HG03066 (cell line): ENCODE measurements around the gene P2RY6.

ENCODE experiments used
- ATAC-seq: cut with Tn5 transposase; IDR thresholded peaks from one replicate; pipeline ENCODE4 v1.9.1; 2021; ENCODE audit warnings: low read depth; ENCODE audit not compliant: unreplicated experiment

P2RY6 gene

DNA sequence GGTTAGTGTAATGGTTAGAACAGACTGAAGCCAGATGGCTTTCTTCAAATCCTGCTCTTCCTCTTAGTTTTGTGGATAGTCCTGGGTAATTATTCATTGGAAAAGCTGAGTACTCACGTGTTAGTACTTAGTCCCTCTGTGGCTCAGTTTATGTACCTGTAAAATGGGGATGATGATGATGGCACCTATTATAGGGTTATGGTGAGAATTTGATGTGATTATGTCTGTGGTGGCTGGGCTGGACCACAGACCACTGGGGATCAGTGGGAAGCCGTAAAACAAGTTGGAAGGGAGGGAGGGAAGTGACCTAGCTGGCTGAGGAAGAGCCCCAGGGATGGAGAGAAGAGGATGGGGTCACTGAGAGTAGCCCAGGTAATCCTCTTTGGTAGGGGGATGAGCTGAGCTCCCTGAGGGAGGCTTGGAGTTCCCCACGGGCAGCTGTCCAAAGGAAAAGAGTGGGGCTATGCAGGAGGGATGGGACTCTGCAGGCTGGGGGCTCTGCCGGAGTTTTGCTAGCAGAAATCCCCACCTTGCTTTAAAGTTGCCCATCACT, 55.8 kb downstream of the P2RY6 start:
- no peak for ATAC-seq

DNA sequence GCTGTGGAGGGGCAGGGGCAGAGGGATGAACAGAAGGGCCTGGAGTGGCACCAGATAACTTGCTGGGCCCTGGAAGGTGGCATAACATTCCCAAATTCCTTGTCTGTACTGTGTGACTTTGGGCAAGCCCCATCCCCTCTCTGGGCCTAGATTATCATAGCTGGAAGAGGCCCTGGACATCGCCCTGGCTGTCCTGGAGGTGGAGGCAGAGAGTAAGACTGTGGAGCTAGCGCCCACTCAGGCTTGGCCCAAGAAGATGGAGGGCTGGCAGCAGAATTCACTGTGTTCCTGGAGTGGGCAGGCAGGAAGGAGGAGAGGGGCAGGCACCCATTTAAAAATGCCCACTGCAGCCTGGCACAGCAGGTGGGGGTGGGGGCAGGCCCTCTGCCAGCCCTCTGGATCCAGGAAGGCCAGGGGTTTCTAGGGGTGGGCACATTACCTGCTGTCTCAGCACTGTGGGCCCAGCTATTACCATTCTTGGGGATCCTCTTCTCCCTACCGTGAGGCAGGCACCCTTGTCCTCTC, 58.5 kb downstream of the P2RY6 start:
- no peak for ATAC-seq

DNA sequence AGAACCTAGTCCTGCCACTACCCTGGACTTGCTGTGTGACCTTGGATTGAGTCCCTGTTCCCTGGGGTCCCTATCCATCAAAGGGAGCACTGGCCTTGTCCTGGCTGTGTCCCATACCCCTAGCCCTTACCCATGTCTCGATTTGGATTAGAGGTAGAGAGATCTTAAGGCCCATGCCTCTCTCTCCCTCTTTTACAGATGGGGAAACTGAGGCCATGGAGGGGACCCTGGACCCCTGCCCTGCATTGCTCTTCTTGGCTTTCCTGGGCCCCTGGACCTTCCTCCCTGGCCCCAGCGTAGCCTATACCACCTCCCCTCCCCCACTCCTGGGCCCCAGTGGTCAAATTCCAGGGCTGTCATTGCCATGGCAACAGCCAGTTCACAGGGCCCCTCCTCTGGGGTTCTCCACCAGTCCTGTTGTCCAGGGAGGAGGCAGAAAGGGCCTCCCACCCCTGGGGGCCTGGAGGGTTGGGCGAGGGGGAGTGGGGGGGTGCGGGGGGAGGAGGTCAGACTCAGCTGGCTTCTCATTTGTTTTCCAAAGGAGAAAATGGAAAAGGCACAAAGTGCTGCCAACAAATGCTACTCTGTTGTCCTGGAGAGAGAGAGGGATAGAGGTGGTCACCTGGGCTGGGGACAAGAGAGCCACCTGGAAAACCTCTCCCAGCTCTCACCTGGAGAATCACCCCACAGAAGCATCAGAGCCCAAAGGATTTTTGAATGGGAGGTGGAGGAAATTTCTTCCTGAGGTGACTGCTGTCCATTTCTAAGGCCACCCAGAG, 59.2 kb downstream of the P2RY6 start:
- ATAC-seq, result no peak

DNA sequence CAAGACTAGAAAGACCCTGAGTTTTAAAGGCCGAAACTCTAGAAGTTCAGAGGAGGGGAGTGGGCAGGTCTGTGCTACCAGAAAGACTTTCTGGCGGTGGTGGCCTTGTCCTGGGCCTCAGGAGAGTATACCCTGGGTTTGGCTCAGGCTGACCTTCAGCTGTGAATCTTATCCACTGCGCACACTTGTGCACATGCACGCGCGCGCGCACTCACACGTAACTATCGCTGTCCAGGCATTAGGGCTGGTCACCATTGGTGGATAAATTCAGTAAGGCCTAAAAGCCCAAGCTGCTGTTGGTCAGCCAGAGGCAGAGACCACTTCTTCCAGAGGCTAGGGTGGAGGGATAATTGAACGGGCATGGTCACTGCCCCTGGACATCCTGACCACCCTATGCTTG, 61.0 kb downstream of the P2RY6 start:
- ATAC-seq, result no peak

DNA sequence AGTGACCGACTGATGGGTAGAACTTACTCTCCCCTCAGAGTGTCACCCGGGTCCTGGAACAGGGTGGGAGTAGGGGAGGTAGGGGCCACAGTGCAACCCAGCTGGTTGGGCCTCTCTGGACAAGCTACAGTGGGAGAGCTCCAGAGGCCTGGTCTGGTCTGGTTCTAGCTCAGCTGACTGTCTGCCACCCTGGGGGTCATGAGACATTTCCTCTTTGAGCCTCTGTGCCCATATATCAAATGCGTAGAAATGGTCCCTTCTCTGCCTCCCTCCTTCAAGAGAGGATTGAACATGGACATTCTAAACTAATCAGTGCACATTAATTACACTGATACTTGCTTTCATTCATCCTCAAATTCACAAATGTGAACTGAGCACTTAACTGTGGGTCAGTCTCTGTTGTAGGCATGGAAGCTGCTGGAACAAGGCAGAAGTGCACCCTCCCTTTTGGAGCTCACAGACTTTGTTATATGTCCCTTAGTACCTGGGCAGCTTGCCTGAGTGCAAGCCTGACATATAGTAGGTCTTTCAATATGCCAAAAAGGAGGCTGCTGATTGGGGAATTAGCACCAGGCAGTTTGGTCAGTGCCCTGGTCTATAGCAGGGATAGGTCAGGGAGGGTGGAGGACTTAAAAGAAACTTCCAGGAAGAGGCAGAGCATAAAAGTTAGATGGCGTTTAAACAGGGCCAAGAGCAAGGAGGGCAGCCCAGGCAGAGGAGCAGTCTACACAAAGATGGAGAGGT, 61.7 kb downstream of the P2RY6 start:
- no peak for ATAC-seq

DNA sequence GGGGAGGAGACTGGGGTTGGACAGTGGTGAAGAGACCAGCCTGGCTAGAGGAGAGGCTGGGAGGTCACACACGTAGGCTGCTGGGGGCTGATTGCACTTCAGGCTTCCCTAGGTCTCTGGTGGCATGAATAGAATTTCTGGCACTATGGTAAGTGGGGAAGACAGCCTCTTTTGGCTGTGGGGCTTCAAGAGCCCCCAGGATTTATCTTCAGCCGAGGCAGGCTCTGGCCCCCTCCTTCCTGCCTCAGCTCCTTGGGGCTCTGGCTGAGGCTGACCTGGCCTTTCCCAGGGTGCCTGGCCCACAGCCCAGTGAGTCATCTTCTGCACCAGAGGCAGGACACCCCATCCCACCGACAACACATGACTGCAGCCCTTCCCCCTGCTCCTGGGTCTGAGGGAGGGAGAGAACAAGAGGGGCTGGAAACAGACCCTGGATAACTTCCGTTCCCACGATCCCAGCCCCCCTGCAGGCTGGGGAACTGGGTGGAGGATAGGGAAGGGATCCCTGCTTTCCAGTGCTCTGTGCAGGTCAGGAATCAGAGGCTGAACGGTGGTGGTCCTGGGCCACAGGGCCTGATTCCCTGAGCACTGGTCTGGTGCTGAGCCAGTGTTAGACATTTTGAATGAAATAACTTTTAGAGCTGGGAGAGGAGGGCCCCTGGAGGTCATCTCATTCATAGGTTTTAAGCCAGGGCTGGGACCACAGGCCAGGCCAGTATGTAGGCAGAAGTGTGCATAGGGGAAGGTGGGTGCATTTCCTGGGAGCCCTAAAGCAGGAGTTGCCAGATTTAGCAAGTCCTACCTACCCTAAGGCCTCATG, 62.5 kb downstream of the P2RY6 start:
- ATAC-seq, result no peak

DNA sequence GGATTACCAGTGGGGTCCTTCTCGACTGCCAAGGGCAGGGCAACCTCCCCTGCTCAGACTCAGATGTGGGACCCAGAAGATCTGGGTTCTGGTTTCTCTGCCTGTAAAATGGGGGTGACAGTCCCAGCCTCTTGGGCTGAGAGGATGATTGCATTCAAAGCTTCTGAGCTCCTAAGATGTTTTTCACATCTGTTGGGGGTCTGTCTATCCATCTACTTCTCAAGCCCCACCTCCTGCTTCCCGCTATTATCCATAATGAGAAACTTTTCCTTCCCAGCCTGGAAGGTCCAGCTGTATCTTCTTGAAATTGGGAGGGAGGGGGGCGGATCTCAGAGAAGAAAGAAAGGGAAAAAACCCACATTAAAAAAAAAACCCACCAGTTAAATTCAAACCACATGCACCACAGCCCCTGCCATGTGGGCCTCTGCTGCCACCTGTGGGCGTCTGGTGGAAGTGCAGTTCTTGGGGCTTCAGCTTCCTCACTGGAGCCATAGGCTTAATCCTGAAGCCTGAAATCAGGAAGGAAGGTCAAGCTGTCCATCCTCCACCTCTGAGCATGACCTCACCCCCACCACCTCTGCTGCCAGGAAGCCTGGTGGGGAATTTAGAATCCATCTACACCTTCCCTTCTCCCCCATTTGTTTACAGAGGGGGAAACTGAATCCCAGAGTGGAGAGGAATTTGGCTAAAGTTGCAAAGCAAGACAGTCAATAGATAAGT, 63.2 kb downstream of the P2RY6 start:
- no peak for ATAC-seq

DNA sequence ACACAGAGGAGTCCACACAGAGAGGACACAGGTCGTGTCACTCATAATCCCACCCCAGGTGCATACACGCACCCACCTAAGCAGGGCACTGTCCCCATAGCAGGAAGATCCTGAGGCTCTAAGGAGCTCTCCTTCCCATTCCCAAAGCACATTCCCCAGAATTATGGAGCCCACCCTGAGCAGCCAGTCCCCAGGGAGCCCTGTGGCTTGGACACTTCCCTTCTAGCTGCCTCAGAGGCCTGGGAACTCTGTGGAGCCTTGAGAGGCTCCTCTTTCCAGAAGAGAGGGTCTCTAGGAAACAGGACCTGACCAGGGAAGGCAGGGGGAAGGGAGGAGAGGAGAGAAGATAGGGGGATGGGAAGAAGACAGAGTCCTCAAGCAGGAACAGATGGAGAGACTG, 65.7 kb downstream of the P2RY6 start:
- ATAC-seq, result no peak

DNA sequence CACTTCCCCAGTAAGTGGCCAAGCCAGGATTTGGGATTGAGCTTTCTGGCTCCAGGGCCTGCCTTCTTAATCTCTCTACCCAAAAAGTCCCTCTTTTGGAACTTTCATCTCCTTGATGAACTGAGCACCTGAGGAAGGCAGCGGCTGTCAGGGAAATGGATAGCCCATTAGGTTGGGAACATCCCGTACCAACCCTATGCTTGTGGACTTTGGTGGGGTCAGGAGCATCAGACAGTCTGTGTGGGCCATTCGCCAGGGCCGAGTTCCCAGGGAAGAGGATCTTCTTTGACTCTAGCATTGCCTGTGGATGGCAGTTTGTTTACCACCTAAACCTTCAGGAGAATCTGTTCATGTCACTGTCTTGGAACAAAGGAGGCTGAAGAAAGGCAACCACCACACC, 66.1 kb downstream of the P2RY6 start:
- no peak for ATAC-seq

DNA sequence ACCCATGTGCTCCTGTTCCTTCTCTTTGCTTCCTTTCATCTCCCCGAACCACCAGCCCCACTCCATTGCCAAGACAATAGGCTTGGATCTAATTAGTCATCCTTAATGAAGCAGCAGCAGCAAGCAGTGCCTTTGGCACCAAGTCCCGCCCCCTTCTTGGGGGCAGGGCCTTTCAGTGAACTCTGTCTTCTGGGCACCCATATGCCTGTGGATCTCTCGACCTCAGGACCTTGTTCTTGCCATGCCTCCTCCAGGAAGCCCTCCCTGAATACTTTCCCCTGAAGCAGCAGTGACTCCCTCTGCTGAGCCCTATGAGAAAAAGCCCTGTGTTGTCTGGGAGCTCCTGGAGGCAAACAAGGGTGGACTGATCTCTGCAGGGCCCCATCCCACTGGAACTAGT, 68.0 kb downstream of the P2RY6 start:
- no peak for ATAC-seq

DNA sequence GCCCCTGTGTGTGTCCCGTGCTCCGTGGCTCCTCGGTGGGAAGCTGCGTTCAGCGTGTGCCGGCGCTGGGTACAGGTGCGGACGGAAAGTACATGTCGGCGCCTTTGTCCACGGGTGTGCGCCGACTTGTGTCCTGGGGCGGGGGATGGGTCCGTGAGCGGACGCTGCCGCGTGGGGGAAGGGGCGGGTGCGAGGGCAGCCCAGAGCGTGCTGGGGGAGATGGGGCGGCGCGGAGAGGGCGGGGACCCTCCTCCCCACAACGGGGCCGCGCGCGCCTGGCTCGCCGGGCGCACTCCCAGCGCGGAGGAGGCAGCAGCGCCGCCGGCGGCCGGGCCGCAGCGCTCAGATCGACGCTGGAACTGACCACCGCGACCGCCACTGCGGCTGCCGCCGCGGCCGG, 70.5 kb downstream of the P2RY6 start:
- no peak for ATAC-seq

DNA sequence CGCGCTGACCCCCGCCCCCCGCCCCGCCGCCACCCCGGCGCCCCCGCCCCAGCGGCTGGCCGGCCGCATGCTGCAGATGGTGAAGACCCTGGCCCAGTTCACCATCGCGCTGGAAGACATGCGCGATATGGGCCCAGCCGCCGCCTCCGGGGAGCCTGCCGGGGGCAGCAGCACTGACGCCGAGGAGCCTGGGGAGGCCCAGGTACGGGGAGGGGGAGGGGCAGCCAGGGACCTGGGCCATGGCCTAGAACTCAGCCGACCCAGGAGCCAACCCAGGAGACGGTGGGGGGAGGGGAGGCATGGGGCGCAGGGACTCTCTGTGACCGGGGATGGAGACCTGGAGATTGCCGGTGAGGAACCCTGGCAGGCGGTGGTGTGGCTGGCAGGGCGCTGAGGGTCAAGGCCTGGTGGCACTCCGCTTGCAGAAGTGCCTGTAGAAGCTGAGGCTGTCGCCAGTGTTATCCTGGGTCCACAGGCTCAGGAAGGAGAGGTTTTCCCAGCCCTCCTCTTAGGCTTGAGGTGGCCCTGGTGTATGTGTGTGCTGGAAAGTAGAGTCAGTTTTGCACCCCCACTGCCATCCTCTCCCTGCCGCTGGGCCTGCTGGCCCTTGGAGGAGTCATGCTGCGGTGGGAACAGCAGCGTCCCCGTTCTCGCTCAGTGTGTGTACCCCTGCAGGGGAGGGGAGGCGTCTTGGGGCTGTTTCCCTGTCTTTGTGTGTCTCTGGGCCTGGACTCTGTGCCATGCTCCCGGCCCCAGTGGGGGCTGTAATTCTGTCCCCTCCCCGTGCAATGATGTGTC, 71.1 kb downstream of the P2RY6 start:
- ATAC-seq, result no peak

DNA sequence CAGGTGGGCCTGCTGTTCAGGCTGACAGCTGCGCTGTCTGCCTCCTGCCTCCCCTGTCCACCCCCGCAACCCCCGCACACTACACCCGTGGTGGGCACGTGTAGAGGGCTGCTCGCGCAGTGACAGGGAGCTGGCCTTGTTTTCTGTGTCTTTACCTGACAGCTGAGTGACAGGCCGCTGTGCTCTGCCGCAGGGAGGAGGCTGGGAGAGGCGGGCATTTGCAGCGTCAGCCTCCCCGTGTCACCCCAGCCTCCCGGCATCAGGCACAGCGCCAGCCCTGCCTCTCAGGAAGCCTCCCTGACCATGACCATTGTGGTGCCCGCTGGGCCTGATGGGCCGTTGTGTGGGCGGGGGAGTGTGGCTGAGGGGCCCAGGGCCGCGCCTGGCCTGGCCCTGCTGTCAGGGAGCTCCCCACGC, 72.1 kb downstream of the P2RY6 start:
- no peak for ATAC-seq

DNA sequence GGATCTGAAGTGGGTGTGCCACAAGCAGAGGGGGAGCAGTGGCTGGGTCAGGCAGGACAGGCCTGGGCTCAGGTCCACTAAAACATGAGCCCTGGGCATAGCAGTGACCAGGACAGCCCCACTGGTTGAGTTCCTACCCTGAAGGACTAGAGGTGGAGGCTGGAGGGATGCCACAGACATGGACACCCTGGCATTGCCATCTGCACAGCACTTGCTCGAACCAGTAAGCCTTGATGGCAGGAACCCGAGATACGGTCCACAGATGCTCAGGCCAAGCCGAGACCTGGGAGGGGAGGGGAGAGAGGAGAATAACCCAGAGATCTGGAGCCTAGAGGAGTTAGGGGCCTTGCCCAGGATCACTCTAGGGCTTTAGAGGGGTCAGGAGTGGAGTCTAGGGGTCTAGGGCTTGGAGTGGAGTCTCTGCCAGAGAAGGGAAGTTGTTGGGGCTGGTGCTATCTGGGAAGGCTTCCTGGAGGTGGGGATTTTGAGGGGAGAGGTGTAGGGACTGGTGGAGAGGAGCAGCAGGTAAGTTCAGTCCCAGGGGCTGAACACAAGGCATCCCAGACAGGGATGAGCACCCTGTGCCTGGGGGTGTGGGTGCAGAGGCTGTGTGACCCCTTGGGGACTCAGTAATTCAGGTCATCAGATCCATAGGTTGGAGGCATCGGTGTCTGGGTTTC, 73.5 kb downstream of the P2RY6 start:
- ATAC-seq, result no peak

DNA sequence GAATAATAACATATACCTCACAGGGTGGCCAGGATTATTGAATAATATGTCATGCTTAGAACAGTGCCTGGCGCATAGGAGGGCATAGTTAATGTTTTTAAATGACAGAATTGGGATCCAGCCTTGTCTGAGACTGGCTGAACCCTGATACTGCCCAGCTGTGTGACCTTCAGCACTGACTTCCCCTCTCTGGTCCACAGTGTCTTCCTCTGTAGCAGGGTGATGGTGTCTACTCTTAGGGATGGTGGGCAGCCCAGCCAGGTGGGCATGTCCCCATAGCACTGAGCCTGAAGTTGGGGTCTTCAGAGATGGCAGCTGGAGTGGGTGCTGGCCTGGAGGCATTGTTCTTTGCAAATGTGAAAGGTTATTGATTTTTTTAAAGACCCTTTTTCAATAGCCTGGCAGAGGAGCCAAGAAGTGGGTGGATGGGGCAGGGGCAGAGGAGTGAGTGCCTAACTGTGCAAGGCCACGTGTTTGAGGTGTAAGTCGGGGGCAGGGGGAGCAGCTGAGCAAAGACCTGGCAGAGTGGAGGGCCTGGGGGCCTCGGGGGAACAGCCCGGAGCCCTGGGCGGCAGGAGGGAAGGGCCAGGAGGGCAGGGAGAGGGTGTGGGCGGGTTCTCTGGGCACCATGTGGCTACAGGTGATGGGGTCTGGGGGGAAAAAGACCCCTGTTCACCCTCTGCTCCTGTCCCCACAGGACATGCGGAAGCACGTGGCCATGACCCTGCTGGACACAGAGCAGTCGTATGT, 74.2 kb downstream of the P2RY6 start:
- no peak for ATAC-seq

DNA sequence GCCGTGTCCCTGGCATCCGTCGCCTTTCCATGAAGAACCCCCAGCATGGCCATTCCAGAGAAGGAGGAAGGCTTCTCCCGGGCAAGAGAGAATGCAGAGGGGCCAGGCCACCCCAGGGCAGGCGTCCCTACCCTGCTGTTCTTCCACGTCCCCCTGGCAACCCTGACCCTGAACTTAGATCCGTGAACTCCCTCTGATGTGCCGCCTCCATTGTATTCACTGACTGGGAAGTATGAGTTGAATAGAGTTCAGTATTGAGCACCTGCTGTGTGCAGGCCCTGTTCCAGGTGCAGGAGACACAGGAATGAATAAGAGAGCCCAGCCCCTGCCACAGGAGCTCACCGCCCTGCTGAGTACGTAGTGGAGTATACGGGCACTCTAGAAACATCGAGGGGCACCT, 74.9 kb downstream of the P2RY6 start:
- no peak for ATAC-seq
